ENCODE results near the gene ANKHD1.

- TF ChIP-seq CTCF (IDR thresholded peaks at IDR 0.05) (no peak), POLR2AphosphoS5 (IDR thresholded peaks at IDR 0.05; ENCODE audit: low read depth, low read length) (no peak), REST (IDR thresholded peaks at IDR 0.05; ENCODE audit: insufficient read depth in 1 of 2, low read depth in 2 of 2, low read length in 1 of 2) (no peak), SIN3A (IDR thresholded peaks at IDR 0.05; ENCODE audit: borderline replicate concordance, insufficient read depth, low read depth, low read length) (no peak)
Observed at GRCh38 chr5:140565780-140566095, 164.1 kb downstream of the ANKHD1 start.
